Stimulated activated CD4-positive, alpha-beta T cell treated with anti-CD3 and anti-CD28 coated beads, Interleukin-12 subunit alpha, Interleukin-12 subunit beta, amount 100 ng/mL, for 4 hours (primary cell): ENCODE measurements around the gene SAMM50.
"Not testable (repeated sequence)": the region's sequence is repeated elsewhere in the genome, so short reads cannot be mapped to it uniquely, and the experiment has no call there.

Experiments used
- DNase-seq: peaks from one replicate; pipeline ENCODE4 v3.0.0-alpha.2; 2020

Gene SAMM50

DNA sequence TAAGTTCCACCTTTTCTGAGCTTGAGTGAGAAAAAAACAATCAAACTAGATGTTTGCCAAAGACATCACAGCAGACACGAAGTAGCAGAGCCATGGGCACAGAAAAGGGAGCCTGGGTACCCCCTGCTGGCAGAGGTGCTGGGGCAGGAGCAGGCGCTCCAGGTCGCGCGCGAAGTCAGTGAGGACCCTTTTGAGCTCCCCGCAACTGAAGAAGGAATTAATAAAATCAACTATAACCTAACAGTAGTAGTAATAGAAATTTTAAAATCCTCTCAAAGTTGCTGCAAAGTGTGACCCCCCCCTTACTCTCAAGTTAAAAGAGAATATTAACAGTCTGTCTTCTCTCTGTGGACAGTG lies 48.8 kb downstream of the SAMM50 start:
- DNase-seq, result no peak

DNA sequence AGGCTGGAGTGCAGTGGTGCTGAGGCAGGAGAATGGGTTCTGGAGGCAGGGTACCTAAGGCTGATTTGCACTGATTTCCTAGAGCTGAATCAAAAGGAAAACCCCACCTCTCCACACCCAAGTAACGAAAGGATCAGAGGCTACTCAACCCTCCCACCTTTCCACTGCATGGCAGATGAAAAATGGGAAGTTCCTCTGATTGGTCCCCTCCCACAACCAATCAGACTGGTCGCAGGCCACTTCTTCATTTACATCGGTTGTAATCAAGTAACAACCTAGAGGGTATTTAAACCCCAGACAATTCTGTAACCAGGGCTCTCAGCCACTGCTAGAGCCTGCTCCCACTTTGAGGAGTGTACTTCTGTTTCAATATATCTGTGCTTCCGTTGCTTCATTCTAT lies 50.3 kb downstream of the SAMM50 start:
- no peak for DNase-seq

DNA sequence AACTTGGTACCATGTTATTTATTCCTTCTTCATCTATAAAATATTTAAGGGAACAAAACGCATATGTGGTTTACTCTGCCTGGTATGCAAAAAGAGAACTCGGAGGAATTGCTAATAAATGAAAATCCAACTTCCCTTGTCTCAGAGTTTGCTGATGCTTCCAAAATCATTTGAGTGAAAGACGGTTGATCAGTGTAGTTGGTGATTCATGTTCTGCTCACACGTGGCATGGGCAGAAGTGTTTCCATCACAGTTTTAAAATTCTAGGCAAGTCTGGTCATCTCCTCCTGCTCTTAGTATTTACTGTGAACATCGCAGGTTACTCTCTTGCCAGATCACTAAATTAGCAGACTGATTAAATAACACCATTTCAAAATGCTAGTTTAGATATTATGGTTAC lies 56.9 kb downstream of the SAMM50 start:
- DNase-seq, result no peak

DNA sequence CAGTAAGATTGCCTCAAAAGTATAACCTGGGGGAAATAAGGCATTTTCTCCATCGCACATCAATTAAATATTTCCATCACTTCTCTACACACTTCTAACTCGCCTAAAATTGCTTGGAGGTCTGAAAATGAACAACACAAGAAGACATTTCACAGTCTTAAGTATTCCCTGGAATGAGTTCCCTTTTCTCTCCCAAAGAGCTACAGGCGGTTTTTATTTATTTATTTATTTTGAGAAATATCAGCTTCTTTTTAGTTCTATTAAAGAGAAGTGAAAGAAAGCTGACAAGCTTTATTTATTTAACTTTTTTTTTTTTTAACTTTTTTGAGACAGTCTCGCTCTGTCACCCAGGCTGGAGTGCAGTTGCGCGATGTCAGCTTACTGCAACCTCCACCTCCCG lies 57.3 kb downstream of the SAMM50 start:
- DNase-seq, result no peak

DNA sequence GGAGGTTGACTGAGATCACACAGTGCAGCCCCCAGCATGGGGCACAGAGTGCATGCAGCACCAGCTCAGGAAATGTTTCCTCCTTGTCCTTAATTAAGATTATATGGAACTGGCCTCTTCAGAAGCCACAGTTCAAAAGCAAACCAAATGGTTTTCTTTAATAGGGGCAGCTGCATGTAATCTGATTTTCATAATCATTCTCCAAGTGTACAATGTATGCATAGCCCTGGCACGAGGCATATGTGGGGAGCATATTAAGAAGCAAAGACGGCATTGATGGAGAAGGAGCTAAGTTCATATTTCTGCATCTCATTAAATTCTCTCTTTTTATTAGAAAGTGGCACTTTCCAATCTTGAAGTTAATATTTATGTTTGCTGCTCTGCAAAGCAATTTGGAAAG lies 59.0 kb downstream of the SAMM50 start:
- no peak for DNase-seq

DNA sequence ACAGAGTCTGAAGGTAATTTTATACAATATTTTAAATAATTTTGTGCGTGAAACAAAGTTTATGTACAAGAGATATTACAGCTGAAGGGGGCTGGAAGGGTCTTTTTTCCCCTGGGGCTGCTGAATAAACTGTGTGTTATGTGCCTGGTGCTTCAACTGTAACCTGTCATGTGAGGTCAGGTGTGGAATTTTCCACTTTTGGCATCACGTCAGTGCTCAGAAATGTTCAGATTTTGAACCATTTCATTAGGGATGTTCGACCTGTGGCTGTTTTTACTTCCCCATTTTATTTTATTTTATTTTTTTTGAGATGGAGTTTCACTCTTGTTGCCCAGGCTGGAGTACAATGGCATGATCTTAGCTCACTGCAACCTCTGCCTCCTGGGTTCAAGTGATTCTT lies 61.3 kb downstream of the SAMM50 start:
- DNase-seq, result not testable (repeated sequence)

DNA sequence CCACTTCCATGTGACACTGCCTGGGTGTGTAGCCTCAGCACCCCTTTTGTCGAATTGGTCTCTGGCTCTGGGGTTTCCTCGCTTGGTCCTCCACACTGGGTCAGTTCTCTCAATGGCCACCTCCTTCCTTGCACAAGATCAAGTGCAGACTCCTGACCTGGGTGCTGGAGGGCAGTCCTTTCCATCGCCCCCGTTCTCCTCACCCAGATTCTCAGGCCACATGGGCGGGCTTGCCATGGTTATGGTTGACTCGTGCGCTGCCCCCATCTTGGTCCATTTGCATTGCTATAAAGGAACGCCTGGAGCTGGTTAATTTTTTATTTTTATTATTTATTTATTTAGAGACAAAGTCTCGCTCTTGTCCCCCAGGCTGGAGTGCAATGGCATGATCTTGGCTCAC lies 63.4 kb downstream of the SAMM50 start:
- no peak for DNase-seq

DNA sequence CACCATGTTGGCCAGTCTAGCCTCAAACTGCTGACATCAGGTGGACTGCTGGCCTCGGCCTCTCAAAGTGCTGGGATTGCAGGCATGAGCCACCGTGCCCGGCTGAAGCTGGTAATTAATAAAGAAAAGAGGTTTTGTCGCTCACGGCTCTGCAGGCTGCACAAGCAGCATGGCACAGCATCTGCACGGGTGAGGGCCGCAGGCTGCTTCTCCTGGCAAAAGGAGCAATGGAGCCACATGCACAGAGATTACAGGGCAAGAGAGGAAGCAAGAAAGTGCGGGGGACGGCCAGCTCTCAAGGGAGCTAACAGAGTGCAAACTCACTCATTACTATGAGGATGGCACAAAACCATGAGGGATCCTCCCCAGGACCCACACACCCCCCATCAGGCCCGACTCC lies 64.2 kb downstream of the SAMM50 start:
- no peak for DNase-seq

DNA sequence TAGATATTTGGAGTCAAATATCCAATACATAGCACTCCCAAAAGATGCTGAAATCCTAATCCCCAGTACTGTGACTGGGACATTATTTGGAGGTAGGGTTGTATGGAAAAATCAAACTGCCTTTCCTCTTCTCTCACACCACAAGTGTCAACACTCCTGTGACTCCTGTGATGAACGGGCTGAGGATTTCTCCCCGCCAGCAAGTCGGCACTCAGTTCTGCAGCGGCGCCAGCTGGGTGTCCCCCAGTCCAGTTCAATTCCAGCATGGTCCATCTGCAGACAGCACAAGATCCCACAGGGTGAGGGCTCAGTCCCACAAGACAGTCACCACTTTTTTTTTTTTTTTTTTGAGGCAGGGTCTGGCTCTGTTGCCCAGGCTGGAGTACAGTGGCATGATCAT lies 64.6 kb downstream of the SAMM50 start:
- no peak for DNase-seq

DNA sequence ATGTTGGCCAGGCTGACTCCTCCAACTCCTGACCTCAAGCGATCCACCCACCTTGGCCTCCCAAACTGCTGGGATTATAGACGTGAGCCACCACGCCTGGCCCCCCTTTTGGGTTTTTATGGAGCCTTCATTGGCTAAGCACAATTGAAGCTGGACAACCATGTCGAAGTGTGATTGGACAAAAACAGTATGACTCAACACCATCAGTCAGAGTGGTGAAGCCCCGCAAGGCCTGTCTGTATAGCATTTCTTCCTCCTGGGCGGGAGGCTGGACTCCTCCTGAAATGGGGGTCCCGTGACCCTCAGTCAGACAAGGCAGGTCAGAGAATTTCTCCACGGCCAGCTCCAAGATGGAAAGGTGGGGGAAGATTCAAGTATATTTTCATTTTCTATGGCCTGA lies 65.7 kb downstream of the SAMM50 start:
- no peak for DNase-seq

DNA sequence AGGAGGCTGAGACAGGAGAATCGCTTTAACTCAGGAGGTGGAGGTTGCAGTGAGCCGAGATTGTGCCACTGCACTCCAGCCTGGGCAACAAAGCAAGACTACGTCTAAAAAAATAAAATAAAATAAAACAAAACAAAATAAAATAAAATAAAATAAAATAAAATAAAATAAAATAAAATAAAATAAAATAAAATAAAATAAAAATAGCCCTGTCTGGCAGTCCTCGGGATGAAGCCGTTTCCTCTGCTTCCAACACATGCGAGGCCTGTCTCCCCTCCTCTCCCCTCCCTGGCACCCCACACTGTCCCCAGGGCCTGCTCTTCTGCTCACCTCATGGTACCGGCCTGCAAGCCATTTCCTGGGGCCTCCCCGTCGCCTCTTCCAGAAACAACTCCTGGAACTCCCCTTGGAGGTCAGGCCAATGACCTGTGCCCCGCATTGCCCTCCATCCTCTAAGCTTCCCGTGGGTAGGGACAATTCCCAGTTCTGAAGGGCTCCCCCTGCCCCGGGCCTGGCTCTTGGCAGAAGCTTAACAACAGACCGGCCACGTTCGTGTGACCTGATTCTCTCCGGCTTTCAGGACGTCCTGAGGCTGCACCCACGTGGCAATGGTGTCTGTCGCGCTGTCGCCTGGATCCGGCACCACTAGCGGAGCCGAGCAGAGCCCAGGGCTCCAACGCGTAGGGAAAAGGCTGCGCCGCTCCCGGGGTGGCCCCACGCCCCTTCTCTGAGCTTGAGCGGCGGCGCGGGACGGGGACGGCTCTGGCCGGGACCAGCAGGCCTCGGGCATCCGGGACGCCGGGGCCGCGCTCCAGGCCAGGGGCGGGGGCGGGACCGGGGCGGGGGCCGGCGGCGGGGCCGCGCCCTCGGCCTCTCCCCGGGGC lies 68.4 kb downstream of the SAMM50 start:
- DNase-seq, result peak; percentile 15

DNA sequence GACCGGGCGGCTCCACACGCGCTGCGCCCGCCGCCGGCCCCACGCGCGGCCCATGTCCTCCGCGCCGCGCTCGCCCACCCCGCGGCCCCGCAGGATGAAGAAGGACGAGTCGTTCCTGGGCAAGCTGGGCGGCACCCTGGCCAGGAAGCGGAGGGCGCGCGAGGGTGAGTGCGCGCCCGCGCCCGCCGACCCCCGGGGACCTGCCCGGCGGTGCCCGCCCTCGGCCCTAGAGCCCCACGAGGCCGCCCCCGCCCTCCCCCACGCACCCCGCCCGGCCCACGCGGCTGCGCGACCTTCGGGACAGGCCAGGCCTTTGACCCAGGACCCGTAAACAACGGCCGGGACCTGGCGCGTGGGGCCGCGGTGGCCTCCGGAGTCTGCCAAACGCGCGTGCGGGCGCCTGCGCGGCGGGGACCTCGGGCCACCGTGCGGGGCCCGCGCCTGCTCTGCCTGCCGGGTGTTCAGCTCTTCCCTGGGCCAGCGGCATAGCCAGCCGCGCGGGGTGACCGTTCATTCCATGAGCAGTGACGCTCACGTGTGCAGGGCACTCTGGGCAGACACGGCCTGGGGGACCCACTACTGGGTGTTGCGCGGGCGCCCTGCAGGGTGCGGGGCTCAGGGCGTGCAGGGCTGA lies 69.2 kb downstream of the SAMM50 start, which contains the start of gene PARVB:
TSS of gene PARVB (plus strand) at position 15 of the 634 bp plus-strand sequence. CDS start at position 53, 38 bp downstream.
- DNase-seq, result peak; percentile 7

DNA sequence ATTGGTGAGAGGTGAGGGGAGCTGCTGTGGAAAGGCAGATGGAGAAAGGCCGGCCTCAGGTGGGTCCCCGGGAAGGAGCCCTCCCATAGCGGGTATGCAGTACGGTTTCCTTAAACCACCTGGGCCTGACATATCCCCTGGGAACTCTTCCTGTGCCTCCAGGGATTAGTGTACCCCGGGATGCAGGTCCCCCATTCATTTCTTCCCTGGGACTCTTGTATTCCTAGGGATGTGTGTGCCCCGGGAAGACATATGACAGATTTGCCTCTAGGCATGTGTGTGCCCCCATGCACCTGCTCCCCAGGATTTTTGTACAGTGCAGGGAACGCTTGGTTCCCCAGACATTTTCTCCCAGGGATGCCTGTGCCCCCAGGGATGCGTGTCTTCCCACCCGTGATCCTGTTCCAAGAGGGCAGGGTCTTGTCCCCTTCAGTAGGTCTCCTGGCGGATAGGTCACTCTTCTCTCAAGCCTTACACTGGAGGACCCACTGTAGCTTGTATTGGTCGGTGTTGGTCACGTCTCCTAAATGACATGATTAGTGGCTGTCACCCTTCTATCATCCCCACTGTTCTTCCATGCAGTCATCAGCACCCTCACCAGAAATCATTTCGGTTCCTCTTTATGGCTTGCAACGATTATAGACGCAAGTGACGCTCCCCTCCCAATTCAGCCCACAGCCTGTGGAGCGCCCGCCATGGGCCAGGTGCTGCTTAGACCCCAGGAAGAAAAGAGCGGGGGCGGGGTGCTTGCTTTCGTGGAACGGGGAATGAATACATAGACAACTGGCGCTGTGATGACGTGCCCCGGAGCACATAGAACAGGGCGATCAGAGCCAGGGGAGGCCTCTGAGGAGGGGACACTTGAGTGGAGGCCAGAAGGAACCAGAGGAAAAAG lies 70.2 kb downstream of the SAMM50 start:
- DNase-seq, result no peak

DNA sequence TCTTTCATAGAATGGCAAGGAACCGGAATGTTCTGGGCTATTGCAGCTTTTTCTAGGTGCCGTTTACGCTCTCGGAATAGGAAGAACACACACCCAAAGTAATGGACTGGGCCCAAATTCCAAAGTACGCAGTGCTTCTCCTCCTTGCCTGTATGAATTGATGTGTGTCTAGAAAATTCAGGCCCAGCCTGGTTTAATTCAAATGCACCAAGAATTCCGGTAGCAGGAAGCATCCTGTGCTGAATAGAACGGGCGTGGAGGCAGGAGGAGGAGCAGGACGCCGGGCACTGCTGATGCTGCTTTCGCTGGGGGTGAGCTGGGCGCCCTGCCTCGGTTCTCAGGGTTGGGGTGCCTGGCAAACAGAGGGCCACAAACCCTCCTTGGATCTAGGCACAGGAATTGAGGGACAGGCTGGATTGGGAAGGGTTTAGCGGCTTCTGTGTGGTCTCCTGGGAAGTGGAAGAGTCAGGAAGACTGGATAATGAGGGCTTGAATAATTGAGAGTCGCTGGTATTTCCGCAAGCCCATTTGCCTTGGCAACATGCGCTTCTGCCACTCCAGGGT lies 70.9 kb downstream of the SAMM50 start:
- no peak for DNase-seq

DNA sequence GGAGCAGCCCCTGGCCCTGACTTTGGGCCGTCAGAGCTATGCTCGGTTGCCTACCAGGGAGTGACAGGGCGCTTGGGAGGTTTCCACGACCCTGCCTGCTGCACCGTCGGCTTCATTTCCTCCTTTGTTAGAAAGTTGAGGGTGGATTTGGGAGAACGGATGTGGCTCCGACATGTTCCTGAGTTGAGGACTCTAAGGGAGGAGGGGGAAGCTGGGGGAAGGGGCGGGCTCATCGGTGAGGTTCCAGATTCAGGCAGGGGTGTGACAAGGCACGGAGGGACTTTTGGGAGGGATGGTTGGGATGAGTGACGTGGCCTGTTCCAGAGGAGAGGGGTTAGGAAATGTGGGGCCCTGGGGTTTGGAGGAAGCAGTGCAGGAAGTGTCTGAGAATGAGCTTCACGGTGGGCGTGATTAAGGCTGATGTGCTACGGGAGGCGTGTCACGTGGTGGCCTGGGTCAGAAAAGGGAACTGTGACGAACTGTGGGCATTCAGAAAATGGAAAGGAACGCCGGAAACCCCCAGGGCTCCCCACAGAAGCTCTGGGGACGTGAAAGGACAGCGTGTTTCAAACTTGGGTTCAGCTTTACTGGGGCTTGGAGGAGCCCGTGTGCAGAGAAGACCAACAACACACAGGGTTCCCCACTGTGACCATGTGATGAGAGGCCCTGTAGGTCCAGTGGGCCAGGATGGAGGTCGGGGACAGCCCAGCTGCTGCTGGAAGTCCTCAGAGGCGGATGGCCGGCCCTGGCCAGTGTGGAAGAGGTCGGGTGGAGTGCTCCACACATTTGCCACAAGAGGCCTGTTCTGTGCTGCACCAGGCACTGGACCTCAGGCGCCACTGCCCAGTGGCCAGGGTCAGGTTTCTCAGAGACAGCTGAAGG lies 71.6 kb downstream of the SAMM50 start:
- DNase-seq, result peak; percentile 27

DNA sequence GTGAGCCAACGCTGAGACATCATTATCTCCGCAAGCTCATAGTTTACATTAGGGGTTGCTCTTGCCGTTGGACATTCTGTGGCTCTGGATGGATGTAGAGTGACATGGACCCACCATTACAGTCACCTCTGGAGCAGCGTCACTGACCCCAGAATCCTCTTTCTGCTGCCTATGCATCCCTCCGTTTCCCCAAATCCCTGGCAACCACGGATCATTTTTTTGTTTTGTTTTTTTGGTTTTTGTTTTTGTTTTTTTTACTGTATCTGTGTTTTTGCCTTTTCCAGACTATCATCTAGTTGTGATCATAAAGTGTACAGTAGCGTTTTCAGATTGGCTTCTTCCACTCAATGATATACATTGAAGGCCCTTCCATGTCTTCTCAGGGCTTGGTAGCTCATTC lies 72.8 kb downstream of the SAMM50 start:
- no peak for DNase-seq

DNA sequence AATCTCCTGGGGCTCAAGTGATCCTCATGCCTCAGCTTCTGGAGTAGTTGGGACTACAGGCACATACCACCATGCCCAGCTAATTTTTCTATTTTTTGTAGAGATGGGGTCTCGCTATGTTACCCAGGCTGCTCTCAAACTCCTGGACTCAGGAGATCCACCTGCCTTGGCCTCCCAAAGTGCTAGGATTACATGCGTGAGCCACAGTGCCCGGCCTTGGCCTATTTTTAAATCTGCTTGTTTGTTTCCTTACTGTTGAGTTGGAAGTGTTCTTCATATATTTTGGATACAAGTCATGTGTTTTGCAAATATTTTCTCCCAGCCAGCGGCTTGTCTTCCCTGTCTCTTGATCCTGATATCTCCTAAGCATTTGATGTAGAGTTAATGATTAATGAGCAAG lies 73.8 kb downstream of the SAMM50 start:
- DNase-seq, result no peak

DNA sequence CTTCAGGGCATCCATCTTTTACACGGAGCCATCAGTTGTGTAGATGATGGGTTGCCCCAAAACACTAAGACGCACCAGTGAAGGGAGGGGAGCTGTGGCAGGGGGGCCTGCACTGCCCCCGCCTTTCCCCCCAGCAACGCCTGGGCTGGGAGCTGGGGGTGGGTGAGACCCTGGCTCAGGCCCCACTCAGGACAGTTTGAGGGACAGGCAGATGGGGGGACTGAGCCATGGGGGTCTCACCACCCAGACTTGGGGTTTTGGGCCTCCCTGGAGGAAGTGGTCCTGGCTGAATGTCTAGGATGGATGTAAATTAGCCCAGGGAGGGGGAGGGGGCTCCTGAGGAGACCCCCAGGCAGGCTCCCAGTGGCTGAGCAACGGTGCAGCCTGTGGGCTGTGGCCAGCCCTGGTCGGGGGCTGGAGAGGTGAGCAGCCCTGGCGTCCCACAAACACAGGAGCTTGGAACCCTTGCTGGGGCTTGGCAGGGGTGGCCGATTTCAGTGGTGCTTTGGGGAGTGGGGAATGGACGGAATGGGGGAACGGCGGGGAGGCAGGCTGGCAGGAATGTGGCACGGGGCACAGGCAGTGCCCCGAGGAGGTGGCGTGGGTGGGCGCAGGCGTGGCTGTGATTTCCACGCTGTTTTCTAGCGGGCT lies 74.9 kb downstream of the SAMM50 start:
- DNase-seq, result no peak

DNA sequence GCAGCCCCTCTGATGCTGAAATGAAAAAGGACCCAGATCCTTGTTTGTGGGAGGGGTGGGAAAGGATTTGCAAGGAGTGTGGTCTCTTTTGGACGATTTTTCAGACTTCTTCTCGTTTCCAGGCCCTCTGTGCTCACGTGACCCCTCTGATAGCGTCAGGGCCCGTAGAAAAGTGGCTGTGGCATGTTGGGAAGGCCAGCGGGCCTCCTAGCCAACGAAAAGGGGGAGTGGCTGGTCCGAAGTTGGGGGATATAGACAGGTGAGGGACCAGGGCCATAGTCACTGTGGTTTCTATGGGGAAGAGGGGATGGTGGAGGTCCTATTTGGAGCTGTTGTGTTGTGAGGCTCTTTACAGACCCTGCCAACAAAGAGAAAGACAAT lies 75.5 kb downstream of the SAMM50 start:
- DNase-seq, result no peak

DNA sequence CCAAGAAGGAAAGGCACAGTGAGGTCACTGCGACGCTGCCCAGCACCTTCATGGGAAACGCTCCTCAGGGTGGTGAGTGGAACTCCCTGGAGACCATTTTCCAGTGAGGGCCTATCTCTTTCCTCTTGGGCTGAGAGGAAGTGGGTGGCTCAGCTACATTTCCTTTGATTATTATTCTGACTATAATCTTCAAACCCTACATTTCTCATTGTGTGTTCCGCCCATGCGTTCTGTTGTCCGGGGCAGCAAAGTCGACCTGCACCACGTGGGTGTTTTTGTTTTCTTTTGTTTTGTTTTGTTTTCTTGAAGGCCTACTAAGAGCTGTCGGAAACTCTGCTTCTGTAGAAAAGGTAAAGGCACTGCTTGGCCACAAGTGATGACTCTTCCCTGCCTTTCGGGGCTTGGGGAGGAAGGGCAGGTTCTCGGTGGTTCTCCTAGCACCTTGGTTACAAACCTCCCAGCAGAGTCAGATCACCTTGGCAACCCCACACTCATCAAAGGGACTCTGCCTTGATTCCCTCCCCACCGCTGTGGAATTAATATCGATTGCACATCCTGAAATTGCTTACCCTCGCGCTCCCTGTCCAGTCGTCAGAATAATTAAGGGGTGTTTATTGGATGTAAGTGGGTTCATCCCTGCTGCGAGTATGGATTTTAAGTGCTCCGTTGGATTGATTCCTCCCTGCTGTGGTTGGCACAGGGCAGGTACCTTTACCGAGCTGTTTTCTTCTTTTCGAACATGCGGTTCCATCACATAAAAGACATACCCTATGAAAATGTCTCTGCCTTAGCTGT lies 76.1 kb downstream of the SAMM50 start:
- DNase-seq, result no peak
